Stimulated activated CD4-positive, alpha-beta T cell treated with anti-CD3 and anti-CD28 coated beads, Interleukin-2, amount 100 ng/mL, for 24 hours (primary cell): ENCODE measurements around the gene JMJD4.
A peak's percentile ranks its signal among the peaks of the same experiment; 100 is the strongest.

Source experiments
- DNase-seq, 2 donors: peaks; one replicate each; pipeline ENCODE4 v3.0.0-alpha.2; 2020

Gene JMJD4

GRCh38 chr1:227768125-227768439 is 33.0 kb upstream of the JMJD4 start:
- no peak for DNase-seq

DNA sequence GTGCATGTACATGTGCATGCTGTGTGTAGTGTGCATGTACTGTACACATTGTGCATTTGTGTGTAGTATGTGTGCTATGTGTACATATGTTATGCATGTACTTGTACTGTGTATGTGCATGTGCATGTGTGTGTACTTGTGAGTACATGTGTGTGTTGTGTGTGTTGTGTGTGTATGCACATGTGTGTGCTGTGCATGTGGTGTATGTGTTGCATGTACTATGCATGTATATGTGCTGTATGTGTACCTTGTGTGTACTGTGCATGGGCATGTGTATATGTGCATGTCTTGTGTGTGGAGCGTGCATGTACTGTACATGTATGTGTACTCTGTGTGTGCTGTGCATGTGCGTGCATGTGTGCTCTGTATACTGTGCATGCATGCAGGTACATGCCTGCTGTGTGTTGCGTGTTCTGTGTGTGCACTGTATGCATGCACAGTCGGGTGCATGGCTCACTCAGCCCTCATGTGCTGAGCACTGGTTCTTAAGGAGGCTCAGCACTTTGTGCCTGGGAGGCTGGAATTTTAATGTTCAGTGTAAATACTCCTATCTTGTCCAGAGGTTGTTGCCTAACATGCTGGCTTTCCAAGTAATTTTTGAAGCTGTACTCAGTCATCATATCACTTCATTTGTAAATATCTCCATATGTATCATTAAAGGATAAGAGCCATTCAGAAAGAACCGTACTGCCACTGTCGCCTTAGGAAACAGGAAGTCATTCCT is 32.5 kb upstream of the JMJD4 start:
- no peak for DNase-seq

GRCh38 chr1:227766653-227767277 is 31.7 kb upstream of the JMJD4 start:
- DNase-seq, result no peak

GRCh38 chr1:227766015-227766634 is 31.0 kb upstream of the JMJD4 start:
- DNase-seq, result peak; percentile 63 to 67

DNA sequence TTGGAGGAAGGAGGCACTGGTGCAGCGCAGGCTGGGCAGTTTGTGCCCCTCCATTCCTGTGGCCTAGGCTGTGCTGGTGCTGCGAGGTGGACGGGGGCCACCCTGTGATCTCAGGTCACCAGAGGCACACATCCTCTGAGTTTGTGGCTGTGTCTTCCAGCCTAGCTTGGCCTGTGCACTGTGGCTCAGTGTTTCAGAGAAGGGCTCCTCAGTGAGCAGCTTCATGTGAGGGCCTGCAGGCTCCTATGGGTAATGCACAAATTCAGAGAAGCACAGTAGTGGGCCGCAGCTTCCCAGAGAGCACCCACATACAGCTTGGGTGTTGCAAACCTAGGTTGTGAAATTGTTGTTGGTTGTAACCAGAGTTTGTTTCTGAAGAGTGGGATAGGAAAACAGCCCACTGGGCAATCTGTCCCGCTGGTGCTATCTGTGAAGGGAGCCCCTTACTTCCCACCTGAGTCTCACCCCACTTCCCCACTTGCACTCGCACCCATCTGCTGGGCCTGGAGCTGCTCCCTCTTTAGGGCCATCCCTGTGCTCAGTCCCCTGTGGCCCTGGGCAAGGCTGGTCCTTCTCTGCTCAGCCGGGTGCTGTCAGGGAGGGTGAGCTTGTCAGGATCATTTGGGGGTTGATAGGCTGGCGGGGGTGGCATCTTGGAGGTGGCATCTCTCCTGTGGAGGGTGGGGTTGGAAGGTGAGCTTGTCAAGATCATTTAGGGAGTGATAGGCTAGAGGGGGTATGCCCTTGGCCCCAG is 30.3 kb upstream of the JMJD4 start:
- DNase-seq, result no peak

DNA sequence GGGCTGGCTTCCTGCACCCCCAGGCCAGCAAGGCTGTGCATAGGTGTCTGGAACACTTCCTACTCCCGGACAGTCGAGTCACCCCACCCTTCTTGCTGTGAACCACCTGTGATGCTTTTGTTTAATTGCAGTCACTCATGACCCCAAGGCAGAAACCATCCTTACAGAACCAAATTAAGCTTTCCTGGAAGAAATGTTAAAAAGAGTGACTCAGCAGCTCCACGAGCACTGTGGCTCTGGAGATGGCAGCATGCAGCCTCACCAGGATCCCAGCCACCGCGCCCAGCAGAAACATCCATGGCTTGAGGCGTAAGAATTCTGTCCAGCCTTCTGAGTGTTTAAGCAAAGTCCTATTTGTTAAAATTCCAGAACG is 28.9 kb upstream of the JMJD4 start:
- DNase-seq, result no peak

GRCh38 chr1:227763246-227764018 is 28.3 kb upstream of the JMJD4 start:
- DNase-seq, result no peak

- peak; percentile 83 to 87 for DNase-seq
These were observed 27.3 kb upstream of the JMJD4 start for GRCh38 chr1:227762231-227762911.

GRCh38 chr1:227761621-227762230 is 26.6 kb upstream of the JMJD4 start:
- DNase-seq, result no peak

GRCh38 chr1:227760377-227760776 is 25.3 kb upstream of the JMJD4 start:
- DNase-seq, result no peak

GRCh38 chr1:227759341-227760300 is 24.5 kb upstream of the JMJD4 start:
- DNase-seq, result no peak

- no peak for DNase-seq
These were observed 23.3 kb upstream of the JMJD4 start for GRCh38 chr1:227758366-227758765.

DNA sequence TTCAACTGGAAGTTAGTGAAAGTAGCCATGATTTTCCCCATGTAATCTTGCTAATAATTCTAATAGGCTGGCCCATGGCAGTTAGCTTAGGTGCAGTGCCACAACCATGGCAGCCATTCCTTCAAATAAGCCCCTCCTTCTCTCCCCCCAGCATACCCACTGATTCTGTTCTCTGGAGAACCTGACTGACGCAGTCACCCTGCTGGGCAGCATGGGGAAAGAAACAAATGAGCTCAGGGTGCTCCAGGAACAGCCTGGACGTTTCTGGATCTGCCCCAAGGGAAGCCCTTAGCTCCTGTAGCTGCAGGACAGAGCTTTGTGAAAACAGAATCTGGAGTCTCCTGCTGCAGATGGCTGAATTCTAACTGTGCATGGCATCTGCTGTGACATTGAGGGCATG is 22.7 kb upstream of the JMJD4 start:
- no peak for DNase-seq

DNA sequence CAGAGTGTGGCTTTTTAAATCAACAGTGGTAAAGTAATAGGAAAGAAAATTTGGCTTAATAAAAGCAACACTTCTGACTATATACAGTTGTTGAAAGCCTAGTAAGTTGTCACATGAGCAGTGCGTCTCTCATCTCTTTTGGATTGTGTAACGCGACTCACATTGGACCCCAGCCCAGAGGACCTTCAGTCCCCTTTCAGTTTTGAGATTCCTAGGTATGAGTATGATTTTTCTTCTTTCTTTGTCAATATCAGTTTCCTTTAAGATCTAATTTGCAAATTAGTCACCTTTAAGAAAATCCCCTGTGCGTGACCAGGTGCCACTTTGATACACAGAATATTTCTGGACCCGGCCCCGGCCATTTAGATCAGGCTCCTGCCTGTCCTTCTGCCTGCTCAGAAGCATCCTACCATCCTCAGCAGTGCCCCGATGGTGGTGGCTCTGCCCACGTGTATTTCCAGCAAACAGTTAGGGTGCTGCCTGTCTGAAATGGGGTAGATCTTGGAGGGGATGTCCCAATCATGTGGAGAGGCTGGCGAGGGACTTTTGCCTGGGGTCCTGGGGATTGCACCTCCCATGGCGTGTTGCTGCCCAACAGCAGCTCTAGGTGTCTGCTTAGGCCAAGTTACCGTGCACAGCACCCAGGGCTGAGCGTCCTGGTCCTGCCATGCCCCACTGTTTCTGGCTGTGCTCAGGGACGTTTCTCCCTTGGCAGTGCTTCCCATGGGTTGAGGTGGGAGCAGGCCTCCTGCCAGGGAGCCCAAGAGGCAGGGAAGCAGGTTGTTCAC is 21.3 kb upstream of the JMJD4 start:
- no peak for DNase-seq

- no peak for DNase-seq
These were observed 19.9 kb upstream of the JMJD4 start for GRCh38 chr1:227754958-227755357.

DNA sequence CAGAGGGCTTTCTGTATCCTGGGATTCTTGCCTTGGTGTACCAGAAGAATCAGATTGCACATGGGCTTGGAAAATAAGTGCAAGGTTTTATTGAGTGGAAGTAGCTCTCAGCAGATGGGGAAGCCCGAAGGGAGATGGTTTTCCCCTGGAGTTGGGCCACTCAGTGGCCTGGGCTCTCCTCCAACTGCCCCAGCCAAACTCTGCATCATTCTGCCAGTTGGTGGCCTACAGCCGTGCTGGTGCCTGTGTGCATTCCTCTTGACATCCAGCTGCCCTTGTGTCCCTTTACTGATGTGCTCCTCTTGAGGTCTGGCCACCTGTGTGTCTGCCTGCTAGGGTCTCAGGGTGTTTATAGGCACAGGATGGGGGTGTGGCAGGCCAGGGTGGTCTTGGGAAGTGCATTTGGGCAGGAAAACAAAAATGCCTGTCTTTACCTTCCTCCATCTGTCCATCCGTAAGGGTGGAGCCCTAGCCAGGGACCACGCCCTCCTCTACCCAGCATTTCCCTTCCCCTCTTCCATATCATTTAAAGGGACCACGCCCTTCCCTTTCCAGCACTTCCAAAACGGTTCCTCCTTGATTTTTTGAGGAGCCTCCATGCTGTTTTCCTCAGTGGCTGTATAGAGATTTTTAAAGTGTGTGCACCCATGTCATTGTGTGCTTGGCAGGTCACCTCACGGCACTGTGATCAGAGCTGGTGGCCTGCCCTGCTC is 19.1 kb upstream of the JMJD4 start:
- no peak for DNase-seq

- no peak for DNase-seq
These were observed 15.0 kb upstream of the JMJD4 start for GRCh38 chr1:227749916-227750710.

DNA sequence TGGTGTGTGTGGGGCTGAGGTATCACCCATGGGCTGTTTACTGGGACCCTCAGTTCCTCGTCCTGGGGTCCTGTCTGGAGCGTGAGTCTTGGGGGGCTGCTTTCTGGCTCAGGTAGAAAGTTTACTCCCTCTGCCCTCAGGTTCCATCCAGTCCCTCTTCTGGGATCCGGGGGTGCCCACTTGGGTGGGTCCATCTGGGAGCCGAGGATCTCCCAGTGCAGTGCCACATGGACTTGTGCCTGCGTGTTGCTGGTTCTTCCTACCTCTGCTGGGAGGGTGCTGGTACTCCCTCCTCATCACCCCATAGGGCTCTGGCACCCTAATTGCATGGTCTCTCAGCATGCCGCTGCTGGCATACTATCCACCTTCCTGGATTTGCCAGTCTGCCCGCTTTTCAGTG is 14.1 kb upstream of the JMJD4 start:
- no peak for DNase-seq
